ENCODE results near the gene HNRNPAB.

Gene HNRNPAB

GRCh38 chr5:178223828-178224335 is 19.5 kb downstream of the HNRNPAB start:
- TF ChIP-seq FOXM1 (IDR thresholded peaks at IDR 0.05; ENCODE audit: borderline replicate concordance, low read depth) (no peak), CREB1 (IDR thresholded peaks at IDR 0.05; ENCODE audit: low read depth) (no peak), USF1 (IDR thresholded peaks at IDR 0.05) (no peak), EGR1 (IDR thresholded peaks at IDR 0.05) (no peak), EP300 (IDR thresholded peaks at IDR 0.05; ENCODE audit: borderline replicate concordance) (no peak), TCF12 (IDR thresholded peaks at IDR 0.05; ENCODE audit: low read depth) (no peak), ZBTB7A (IDR thresholded peaks at IDR 0.05; ENCODE audit: low read depth) (no peak), TAF1 (IDR thresholded peaks at IDR 0.05; ENCODE audit: low read depth) (no peak), CEBPB (IDR thresholded peaks at IDR 0.05) (no peak), YY1 (IDR thresholded peaks at IDR 0.05; ENCODE audit: low read depth) (no peak), MAX (IDR thresholded peaks at IDR 0.05) (no peak), RAD21 (IDR thresholded peaks at IDR 0.05; ENCODE audit: low read depth) (no peak), TEAD4 (IDR thresholded peaks at IDR 0.05) (no peak), NFIC (IDR thresholded peaks at IDR 0.05) (no peak), REST (IDR thresholded peaks at IDR 0.05; ENCODE audit: low read depth) (no peak)

GRCh38 chr5:178224403-178224802 is 20.1 kb downstream of the HNRNPAB start:
- no peak for TF ChIP-seq MAX (IDR thresholded peaks at IDR 0.05)
- no peak for TF ChIP-seq YY1 (IDR thresholded peaks at IDR 0.05; ENCODE audit: low read depth)

- no peak for TF ChIP-seq CEBPB (IDR thresholded peaks at IDR 0.05)
These were observed 20.8 kb downstream of the HNRNPAB start for GRCh38 chr5:178225174-178225573.

GRCh38 chr5:178227138-178227659 is 22.9 kb downstream of the HNRNPAB start:
- TF ChIP-seq TCF12 (IDR thresholded peaks at IDR 0.05; ENCODE audit: low read depth) (no peak), TEAD4 (IDR thresholded peaks at IDR 0.05) (no peak), YY1 (IDR thresholded peaks at IDR 0.05; ENCODE audit: low read depth) (no peak), USF1 (IDR thresholded peaks at IDR 0.05) (no peak), MAX (IDR thresholded peaks at IDR 0.05) (no peak), EP300 (IDR thresholded peaks at IDR 0.05; ENCODE audit: borderline replicate concordance) (no peak), NFIC (IDR thresholded peaks at IDR 0.05) (no peak), TAF1 (IDR thresholded peaks at IDR 0.05; ENCODE audit: low read depth) (no peak), CEBPB (IDR thresholded peaks at IDR 0.05) (no peak), CREB1 (IDR thresholded peaks at IDR 0.05; ENCODE audit: low read depth) (no peak), FOXM1 (IDR thresholded peaks at IDR 0.05; ENCODE audit: borderline replicate concordance, low read depth) (no peak), REST (IDR thresholded peaks at IDR 0.05; ENCODE audit: low read depth) (no peak), ZBTB7A (IDR thresholded peaks at IDR 0.05; ENCODE audit: low read depth) (no peak), RAD21 (IDR thresholded peaks at IDR 0.05; ENCODE audit: low read depth) (no peak), EGR1 (IDR thresholded peaks at IDR 0.05) (no peak)

GRCh38 chr5:178227929-178228328 is 23.6 kb downstream of the HNRNPAB start:
- no peak for TF ChIP-seq CEBPB (IDR thresholded peaks at IDR 0.05)
- no peak for TF ChIP-seq TEAD4 (IDR thresholded peaks at IDR 0.05)
- TF ChIP-seq EP300 (IDR thresholded peaks at IDR 0.05; ENCODE audit: borderline replicate concordance), result no peak
- no peak for TF ChIP-seq MAX (IDR thresholded peaks at IDR 0.05)
- no peak for TF ChIP-seq EGR1 (IDR thresholded peaks at IDR 0.05)
- no peak for TF ChIP-seq FOXM1 (IDR thresholded peaks at IDR 0.05; ENCODE audit: borderline replicate concordance, low read depth)
- TF ChIP-seq USF1 (IDR thresholded peaks at IDR 0.05), result no peak
- TF ChIP-seq TAF1 (IDR thresholded peaks at IDR 0.05; ENCODE audit: low read depth), result no peak
- no peak for TF ChIP-seq REST (IDR thresholded peaks at IDR 0.05; ENCODE audit: low read depth)
- no peak for TF ChIP-seq TCF12 (IDR thresholded peaks at IDR 0.05; ENCODE audit: low read depth)
- no peak for TF ChIP-seq CREB1 (IDR thresholded peaks at IDR 0.05; ENCODE audit: low read depth)
- TF ChIP-seq YY1 (IDR thresholded peaks at IDR 0.05; ENCODE audit: low read depth), result no peak
- TF ChIP-seq NFIC (IDR thresholded peaks at IDR 0.05), result no peak
- TF ChIP-seq RAD21 (IDR thresholded peaks at IDR 0.05; ENCODE audit: low read depth), result no peak
- TF ChIP-seq ZBTB7A (IDR thresholded peaks at IDR 0.05; ENCODE audit: low read depth), result no peak

Data from Ishikawa (cell line).